SK-N-SH (cell line): ENCODE measurements around the gene PCNT. TPM values are rescaled to one million over a fixed set of nuclear protein-coding genes. Genes with fewer than 3 reads are reported as not detected.

ENCODE experiments used
- CTCF ChIA-PET: fragments of 300-600, 350-600 bp; formaldehyde crosslinking; extraction: SDS; loops from one replicate; lab custom pipeline; 2021; lab: Yijun Ruan, JAX
- POLR2A ChIA-PET: fragments of 350-600 bp; sonication (Branson Sonifier 250); formaldehyde crosslinking; extraction: SDS; loops from one replicate; lab custom pipeline; 2020; ENCODE audit warnings: antibody characterized with exemption, inconsistent platforms; lab: Yijun Ruan, JAX
- DNase-seq: peaks from one replicate; pipeline ENCODE4 v3.0.0; 2012
- H2AFZ ChIP-seq: fragments of 200-600 bp; sonication (generic); 2 replicates; pipeline ENCODE4 v1.8.1; 2016; ENCODE audit warnings: antibody characterized with exemption, mild to moderate bottlenecking, low read depth
- H3F3A ChIP-seq: fragments of 200-600 bp; sonication (generic); replicated peaks from 2 replicates; pipeline ENCODE3; 2016; ENCODE audit warnings: antibody characterized with exemption, mild to moderate bottlenecking; ENCODE audit not compliant: insufficient read depth
- H3K27ac ChIP-seq, 2 experiments: fragments of 200-500 bp in 1 of 2; fragments of 200-600 bp in 1 of 2; sonication (Bioruptor generic) in 1 of 2; sonication (generic), shearing (Covaris generic) in 1 of 2; 2 replicates each; pipeline versions ENCODE4 v1.5.1 to v1.6.1; 2014 to 2016; ENCODE audit warnings: low read depth in 2 of 2, inconsistent platforms in 1 of 2, low read length in 1 of 2, mild to moderate bottlenecking in 1 of 2, mixed read lengths in 1 of 2
- H3K27me3 ChIP-seq: fragments of 200-600 bp; sonication (generic), shearing (Covaris generic); 2 replicates; pipeline ENCODE4 v1.6.1; 2016; ENCODE audit warnings: mixed run types; ENCODE audit not compliant: insufficient read depth
- H3K36me3 ChIP-seq, 2 experiments: fragments of 200-500 bp in 1 of 2; fragments of 200-600 bp in 1 of 2; sonication (Bioruptor generic) in 1 of 2; sonication (generic) in 1 of 2; replicated peaks in 1 of 2; 2 replicates each; pipeline versions ENCODE3 to v1.5.1; 2014 to 2016; ENCODE audit warnings: low read length in 1 of 2, mild to moderate bottlenecking in 1 of 2; ENCODE audit not compliant: insufficient read depth in 2 of 2, control insufficient read depth in 1 of 2
- H3K4me1 ChIP-seq, 2 experiments: fragments of 200-500 bp in 1 of 2; fragments of 200-600 bp in 1 of 2; sonication (Bioruptor generic) in 1 of 2; sonication (generic), shearing (Covaris generic) in 1 of 2; 2 replicates each; pipeline versions ENCODE4 v1.5.1 to v1.6.1; 2014 to 2016; ENCODE audit warnings: low read depth in 1 of 2, low read length in 1 of 2, mixed run types in 1 of 2; ENCODE audit not compliant: insufficient read depth in 2 of 2, control insufficient read depth in 1 of 2
- H3K4me2 ChIP-seq: fragments of 200-600 bp; sonication (generic), shearing (Covaris generic); 2 replicates; pipeline ENCODE4 v1.6.1; 2017; ENCODE audit warnings: mixed run types
- H3K4me3 ChIP-seq, 2 experiments: fragments of 200-500 bp in 1 of 2; fragments of 200-600 bp in 1 of 2; sonication (Bioruptor generic) in 1 of 2; sonication (generic), shearing (Covaris generic) in 1 of 2; 2 replicates each; pipeline versions ENCODE4 v1.5.1 to v1.8.1; 2014 to 2016; ENCODE audit warnings: low read depth in 2 of 2, inconsistent platforms in 1 of 2, low read length in 1 of 2, mild to moderate bottlenecking in 1 of 2, mixed read lengths in 1 of 2, moderate library complexity in 1 of 2
- H3K79me2 ChIP-seq: fragments of 200-600 bp; sonication (generic); 2 replicates; pipeline ENCODE4 v1.8.1; 2017; ENCODE audit warnings: mild to moderate bottlenecking; ENCODE audit not compliant: insufficient read depth
- H3K9ac ChIP-seq: fragments of 200-600 bp; sonication (generic); 2 replicates; pipeline ENCODE4 v1.6.1; 2017; ENCODE audit warnings: mixed run types
- H3K9me2 ChIP-seq: fragments of 200-600 bp; sonication (generic); 2 replicates; pipeline ENCODE4 v1.6.1; 2017; ENCODE audit warnings: mixed run types
- H3K9me3 ChIP-seq: fragments of 200-600 bp; sonication (generic); 2 replicates; pipeline ENCODE4 v1.6.1; 2017; ENCODE audit warnings: mixed run types, mild to moderate bottlenecking, moderate library complexity
- H4K20me1 ChIP-seq: fragments of 200-600 bp; sonication (generic); 2 replicates; pipeline ENCODE4 v1.6.1; 2017; ENCODE audit warnings: mild to moderate bottlenecking, mixed run types; ENCODE audit not compliant: insufficient read depth
- CTCF ChIP-seq: fragments of 200-600 bp; sonication (generic); IDR thresholded peaks from 2 replicates; pipeline ENCODE4 v1.6.1; 2017; ENCODE audit warnings: antibody characterized with exemption, mild to moderate bottlenecking, moderate library complexity
- EZH2phosphoT487 ChIP-seq: fragments of 200-600 bp; sonication (generic); IDR thresholded peaks from 2 replicates; pipeline ENCODE4 v1.6.1; 2017; ENCODE audit warnings: low read depth, mixed run types, mild to moderate bottlenecking, antibody characterized with exemption, moderate library complexity, borderline replicate concordance
- FOXJ3 ChIP-seq: sonication (generic); formaldehyde crosslinking; IDR thresholded peaks from 2 replicates; pipeline ENCODE4 v1.5.1; 2020; ENCODE audit warnings: mild to moderate bottlenecking, missing genetic modification reagents
- FOXM1 ChIP-seq: IDR thresholded peaks from 2 replicates; pipeline ENCODE4 v1.4.0; 2012; ENCODE audit warnings: low read depth, mild to moderate bottlenecking
- GABPA ChIP-seq: IDR thresholded peaks from 2 replicates; pipeline ENCODE4 v1.4.0; 2012; ENCODE audit warnings: low read depth, mild to moderate bottlenecking
- GATA2 ChIP-seq: sonication (generic); formaldehyde crosslinking; IDR thresholded peaks from 2 replicates; pipeline ENCODE4 v1.5.0; 2020; ENCODE audit warnings: mild to moderate bottlenecking, missing genetic modification reagents
- MAX ChIP-seq: IDR thresholded peaks from 2 replicates; pipeline ENCODE4 v1.4.0; 2012; ENCODE audit warnings: low read depth
- NRF1 ChIP-seq: IDR thresholded peaks from 2 replicates; pipeline ENCODE4 v1.6.1; 2012; ENCODE audit warnings: low read depth, mild to moderate bottlenecking, low read length
- PBX3 ChIP-seq: IDR thresholded peaks from 2 replicates; pipeline ENCODE4; 2012
- RAD21 ChIP-seq: IDR thresholded peaks from 2 replicates; pipeline ENCODE4 v1.6.1; 2012; ENCODE audit warnings: mild to moderate bottlenecking, low read length
- RCOR1 ChIP-seq: fragments of 150-350 bp; IDR thresholded peaks from 2 replicates; pipeline ENCODE4 v1.6.1; 2017; ENCODE audit warnings: antibody characterized with exemption, low read length
- SMC3 ChIP-seq: IDR thresholded peaks from 2 replicates; pipeline ENCODE4 v1.6.1; 2012; ENCODE audit warnings: low read depth, low read length, improper control_type of control experiment
- USF1 ChIP-seq: IDR thresholded peaks from 2 replicates; pipeline ENCODE4 v1.4.0; 2012; ENCODE audit warnings: low read depth, borderline replicate concordance
- USF2 ChIP-seq: fragments of 150-350 bp; IDR thresholded peaks from 2 replicates; pipeline ENCODE4 v1.6.1; 2017; ENCODE audit warnings: antibody characterized with exemption, low read length, low read depth, borderline replicate concordance
- YY1 ChIP-seq: IDR thresholded peaks from 2 replicates; pipeline ENCODE4 v1.4.0; 2012; ENCODE audit warnings: low read depth, mild to moderate bottlenecking
- ZBTB33 ChIP-seq: IDR thresholded peaks from 2 replicates; pipeline ENCODE4 v1.4.0; 2012; ENCODE audit warnings: low read depth, borderline replicate concordance
- WGBS: methylation state at CpG from one replicate; pipeline ENCODE4 v1.1.6; 2017; ENCODE audit warnings: low lambda C conversion rate; 5-methylcytosine and 5-hydroxymethylcytosine counted together
- polyA plus RNA-seq, 3 experiments: library from polyadenylated mRNA; depleted of rRNA; stranded (reverse); fragments of >200 nt; gene quantifications; 2 replicates each; pipeline ENCODE4 v1.2.3, GENCODE V29; 2012

The PCNT gene
- polyA plus RNA-seq, 1 of the 3 experiments (the other 2 are of a cell fraction), result 15.7 TPM

- peaks cover 73% of the 10 kb centered on the region for H3K79me2 ChIP-seq
- H3K4me3 ChIP-seq, result no peak overlapping the region
- no peak overlapping the region for H3K4me2 ChIP-seq
- POLR2A ChIA-PET, result no interaction called here
- 97% methylated on average over 14 of the region's 14 CpGs for WGBS
- no peak overlapping the region for H3K9ac ChIP-seq
- CTCF ChIA-PET, result no interaction called here
- no peaks in the 10 kb centered on the region for H3K9me2 ChIP-seq
- no peaks in the 10 kb centered on the region; the same call in 1 of the 2 replicates for H4K20me1 ChIP-seq
- H2AFZ ChIP-seq, result no peak overlapping the region
- no peaks in the 10 kb centered on the region for H3K4me1 ChIP-seq
- H3K27ac ChIP-seq, result no peak overlapping the region
- H3F3A ChIP-seq, result no peaks in the 10 kb centered on the region
- no peak for DNase-seq
- no peaks in the 10 kb centered on the region for H3K9me3 ChIP-seq
- H3K27me3 ChIP-seq, result no peaks in the 10 kb centered on the region
- TF ChIP-seq GABPA (no peak), EZH2phosphoT487 (no peak), PBX3 (no peak), NRF1 (no peak), RAD21 (no peak), USF1 (no peak), SMC3 (no peak), YY1 (no peak), MAX (no peak), RCOR1 (no peak), CTCF (no peak), FOXJ3 (CRISPR knock-in tag) (no peak), GATA2 (CRISPR knock-in tag) (no peak), FOXM1 (no peak), USF2 (no peak), ZBTB33 (no peak)
- peaks cover 4 to 9% of the 10 kb centered on the region in 2 experiments for H3K36me3 ChIP-seq
Measured at GRCh38 chr21:46377789-46378188, 53.8 kb downstream of the PCNT start.
